Stromal cell of bone marrow (primary cell): Measurements from ENCODE around the gene DDX39A.
A peak's percentile ranks its signal among the peaks of the same experiment; 100 is the strongest.

Experiments used
- DNase-seq: peaks from one replicate; pipeline ENCODE4 v3.0.0-alpha.2; 2012; ENCODE audit warnings: low read depth

Gene DDX39A

GRCh38 chr19:14434543-14435319 lies 15.6 kb upstream of the DDX39A start:
- DNase-seq: peak; percentile 69

DNA sequence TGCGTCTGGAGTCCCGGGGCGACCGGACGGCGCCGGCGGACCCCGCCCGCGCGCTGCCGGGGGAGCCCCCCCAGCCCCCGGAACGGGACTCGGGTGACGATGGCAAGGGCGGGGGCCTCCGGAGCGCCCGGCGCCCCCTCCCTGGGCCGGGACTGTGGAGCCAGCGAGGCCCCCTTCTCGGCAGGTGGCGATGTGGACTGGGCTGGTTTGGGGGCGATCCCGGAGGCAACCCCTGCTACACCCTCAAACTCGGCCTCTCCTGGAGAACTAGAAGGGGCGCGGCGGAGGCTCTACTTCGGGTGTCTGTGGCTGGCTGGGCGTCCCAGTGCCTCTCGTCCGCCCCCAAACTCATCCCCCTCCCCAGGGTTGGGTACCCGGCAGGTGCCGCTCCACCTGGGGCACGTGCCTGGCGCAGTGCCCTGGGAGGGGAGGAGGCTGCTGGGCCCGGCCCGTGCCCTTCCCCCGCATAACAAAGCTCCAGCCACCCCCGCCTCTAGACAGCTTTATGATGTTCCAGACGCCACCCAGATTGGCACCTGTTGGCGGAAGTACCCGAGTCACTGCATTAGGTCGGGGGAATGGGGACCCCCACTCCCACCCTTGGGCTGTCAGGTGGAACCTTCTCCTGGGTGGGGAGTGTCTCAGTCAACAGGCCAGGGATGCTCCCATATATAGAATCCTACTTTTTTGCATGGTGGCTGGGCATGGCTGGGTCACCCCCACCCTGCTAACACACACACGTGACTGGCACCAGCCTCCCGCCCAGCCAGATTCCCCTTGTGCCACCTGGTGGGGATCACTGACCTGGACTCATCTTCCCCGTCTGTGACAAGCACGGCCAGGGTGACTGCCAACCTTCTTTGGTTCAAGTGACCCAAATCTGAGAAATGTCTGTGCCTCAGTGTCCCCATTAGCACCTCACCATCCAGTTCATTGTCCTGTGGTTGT lies 14.7 kb upstream of the DDX39A start:
- no peak for DNase-seq

DNA sequence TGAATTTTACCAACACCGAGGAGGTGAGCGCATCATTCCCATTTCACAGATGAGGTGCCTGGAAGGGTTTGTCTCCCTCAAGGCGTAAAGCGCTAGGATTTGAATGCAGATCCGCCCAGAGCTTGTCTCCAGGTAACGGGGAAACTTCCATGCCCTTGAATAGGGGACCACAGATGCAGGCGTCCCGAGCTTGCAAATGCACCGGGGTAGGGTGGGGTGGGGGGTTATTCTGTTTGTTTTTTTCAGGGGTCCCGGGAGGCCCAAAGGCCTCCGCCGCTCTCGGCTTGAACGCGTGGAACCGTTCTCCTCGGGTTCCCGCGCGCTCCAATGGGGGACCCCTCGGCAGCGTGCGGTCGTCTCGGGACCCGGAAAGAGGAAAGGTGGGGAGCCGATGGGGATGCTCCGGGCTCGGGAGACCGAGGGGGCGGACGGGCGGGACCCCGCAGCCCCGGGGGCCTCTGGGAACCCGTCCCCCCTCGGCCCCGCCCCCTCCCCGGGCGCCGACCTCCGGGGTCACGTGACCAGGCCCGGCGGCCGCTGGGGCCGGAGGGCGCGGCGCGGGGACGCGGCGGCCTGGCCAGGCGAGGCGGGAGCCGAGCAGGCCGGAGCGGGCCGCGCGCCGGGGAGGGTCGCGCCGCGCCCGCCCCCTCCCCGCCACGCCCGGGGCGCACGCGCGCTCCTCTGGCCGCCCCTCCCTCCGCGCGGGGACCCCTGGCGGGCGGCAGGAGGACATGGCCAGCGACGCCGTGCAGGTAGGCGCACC lies 13.8 kb upstream of the DDX39A start, which contains the start of gene PKN1:
PKN1 (plus strand) TSS at position 516 of the 763 bp plus-strand sequence; CDS start at position 732, 216 bp downstream.
- DNase-seq: no peak

DNA sequence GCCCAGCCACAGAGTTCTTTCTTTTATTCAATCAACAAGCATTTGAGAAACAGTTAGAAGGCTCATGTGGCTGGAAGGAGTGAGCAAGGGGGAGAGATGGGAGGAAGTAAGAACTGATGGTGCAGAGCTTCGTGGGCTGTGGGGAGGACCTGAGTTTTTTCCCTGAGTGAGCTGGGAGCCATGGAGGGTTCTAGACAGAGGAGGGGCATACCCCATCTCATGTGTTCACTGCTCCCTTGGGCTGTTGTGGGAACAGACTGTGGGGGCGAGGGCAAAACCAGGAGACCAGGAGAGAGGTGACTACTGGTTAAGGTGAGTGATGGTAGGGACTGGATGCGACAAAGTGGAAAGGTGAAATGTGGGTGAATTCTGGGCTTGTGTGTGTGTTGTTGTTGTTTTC lies 11.6 kb upstream of the DDX39A start:
- DNase-seq: no peak

DNA sequence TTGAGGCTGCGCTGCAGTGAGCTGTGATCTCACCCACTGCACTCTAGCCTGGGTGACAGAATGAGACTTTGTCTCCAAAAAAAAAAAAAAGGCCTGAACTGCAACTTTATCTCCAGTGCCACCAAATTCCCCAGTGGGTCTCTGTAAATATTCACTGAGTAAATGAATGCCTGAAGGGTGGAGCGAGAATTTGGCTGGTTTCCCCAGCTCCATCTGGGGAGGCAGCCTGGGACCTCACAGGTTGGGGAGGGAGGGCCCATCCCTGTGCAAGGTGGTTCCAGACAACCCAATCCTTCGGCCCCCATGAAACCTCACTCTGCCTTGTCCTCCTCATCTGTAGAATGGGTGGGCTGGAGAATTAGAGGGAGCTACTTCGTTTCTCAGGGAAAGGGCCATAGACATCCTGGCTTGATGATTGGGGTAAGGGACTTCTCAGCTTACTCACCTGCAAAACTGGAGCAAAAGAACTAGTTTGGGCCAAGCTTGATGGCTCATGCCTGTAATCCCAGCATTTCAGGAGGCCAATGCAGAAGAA lies 9.8 kb upstream of the DDX39A start:
- DNase-seq: no peak

DNA sequence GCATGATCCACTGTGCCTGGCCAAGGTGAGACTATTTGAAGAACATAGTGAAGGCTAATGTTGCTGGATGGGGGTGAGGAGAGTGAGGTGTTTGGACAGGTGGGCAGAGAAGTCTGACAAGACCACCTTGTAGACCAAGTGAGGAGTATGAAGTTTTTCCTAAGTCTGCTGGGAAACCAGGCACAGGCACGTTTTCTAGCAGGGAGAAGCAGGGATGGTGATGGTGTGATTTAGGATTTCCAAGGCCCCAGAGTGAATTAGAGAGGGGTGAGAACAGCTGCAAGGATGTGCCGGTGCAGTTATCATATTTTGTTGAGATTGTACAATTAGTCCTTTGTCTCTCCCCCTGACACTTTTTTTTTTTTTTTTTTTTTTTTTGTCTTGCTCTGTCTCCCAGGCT lies 8.3 kb upstream of the DDX39A start:
- no peak for DNase-seq

- DNase-seq: no peak
These were observed 6.6 kb upstream of the DDX39A start for GRCh38 chr19:14425696-14426138.

GRCh38 chr19:14418856-14419105 lies 360 bp downstream of the DDX39A start:
- DNase-seq: no peak

DNA sequence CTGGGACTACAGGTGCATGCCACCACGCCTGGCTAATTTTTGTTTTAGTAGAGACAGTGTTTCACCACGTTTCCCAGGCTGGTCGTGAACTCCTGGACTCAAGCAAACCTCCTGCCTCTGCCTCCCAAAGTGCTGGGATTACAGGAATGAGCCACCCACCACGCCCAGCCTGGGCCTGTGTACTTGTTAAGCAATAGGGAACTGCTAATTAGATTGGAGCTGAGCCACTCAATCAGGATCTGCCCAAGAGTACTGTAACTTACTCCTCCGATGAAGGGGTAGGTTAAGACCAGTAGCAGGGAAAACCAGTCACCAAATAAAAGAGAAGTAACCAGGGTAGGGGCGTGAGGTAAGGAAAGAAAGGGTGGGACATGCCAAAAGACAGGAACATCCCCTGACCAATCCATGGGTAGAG lies 2.3 kb downstream of the DDX39A start:
- no peak for DNase-seq

DNA sequence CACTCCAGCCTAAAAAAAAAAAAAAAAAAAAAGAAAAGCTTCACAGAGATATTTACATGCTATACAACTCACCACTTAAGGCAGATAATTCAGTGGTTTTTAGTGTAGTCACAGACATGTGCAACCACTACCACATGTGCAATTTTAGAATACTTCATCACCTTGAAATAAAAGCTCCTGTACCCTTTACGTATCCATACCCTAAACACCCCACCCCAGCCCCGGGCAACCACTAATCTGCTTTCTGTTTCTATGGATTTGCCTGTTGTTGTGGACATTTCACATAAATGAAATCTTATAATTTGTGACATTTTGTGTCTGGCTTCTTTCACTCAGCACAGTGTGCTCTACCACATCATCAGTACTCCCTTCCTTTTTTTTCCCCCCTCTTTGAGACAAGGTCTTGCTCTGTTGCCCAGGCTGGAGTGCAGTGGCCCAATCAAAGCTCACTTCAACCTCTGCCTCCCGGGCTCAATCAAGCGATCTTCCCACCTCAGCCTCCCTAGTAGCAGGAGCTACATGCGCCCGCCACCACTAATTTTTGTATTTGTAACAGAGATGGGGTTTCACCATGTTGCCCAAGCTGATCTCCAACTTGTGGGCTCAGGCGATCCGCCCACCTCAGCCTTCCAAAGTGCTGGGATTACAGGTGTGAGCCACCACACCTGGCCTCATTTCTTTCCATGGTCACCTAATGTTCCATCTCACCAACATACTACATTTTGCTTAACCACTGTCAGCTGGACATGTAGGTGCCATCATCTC lies 4.0 kb downstream of the DDX39A start:
- no peak for DNase-seq

GRCh38 chr19:14413693-14414181 lies 5.4 kb downstream of the DDX39A start:
- no peak for DNase-seq

DNA sequence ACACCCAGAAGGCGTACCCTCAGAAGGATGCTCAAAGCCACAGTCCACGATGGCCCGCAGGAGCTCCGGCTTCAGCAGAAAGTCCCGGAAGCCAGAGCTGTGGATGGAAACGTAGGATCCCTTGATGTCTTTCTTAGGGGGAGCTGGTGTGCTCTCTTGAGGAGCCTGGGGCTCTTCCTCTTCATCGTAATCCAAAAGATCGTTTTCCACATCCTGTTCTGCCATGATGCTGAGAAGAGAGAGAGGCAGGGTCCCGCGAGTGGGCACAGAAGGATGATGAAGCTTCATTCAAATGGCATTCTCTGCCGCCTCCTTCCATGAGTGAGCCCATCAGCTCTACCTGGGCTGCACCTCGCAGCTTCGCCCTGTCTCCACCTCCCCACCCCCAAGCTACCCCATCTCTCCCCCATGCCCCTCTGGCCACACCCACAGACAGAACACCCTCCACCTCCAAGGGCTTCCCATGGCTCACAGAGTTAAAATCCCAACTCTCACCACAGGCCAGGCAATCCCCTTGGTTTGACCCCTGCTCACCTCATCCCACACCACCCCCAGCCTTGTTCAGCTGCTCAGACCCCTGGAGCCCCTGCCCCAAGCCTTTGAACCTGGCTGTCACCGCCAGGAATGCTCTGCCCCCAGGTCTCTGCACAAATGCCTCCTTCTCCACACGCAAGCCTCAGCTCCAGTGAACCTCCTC lies 6.0 kb downstream of the DDX39A start:
- DNase-seq: no peak

GRCh38 chr19:14412324-14412995 lies 6.7 kb downstream of the DDX39A start:
- no peak for DNase-seq

- DNase-seq: no peak
These were observed 7.2 kb downstream of the DDX39A start for GRCh38 chr19:14411938-14412245.

DNA sequence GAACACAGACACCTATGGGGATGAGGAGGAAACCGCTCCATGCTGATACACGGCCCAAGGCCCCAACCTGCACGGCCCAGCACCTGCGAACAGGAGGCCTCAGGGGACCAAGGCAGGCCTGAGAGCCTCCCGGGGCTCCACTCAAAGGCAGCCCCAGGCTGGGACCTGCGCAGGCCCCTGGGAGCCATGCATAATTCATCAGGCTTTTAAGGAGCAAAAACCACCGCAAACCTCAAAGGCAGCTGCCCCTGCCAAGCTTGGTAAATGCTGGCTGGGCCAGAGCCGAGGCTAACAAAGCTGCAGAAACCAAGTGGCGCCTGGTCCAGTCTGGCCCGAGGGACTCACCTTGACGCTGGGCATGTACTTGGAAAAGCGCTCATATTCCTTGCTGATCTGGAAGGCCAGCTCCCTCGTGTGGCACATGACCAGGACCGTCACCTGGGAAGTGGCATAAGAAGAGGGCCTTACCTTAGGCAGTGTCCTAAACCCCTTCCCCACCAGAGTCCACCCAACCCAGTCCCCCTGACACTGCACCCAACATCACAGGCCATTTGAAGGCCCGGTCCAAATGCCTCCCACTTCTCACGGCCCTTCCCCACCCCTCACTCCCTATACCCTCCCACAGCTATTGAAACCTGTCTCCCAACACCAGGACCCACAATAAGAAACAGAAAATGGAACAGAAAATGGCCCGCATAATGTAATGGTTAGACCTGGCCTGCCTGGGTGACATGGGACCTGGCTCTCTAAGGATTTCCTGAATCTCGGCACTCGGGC lies 7.8 kb downstream of the DDX39A start:
- DNase-seq: no peak

DNA sequence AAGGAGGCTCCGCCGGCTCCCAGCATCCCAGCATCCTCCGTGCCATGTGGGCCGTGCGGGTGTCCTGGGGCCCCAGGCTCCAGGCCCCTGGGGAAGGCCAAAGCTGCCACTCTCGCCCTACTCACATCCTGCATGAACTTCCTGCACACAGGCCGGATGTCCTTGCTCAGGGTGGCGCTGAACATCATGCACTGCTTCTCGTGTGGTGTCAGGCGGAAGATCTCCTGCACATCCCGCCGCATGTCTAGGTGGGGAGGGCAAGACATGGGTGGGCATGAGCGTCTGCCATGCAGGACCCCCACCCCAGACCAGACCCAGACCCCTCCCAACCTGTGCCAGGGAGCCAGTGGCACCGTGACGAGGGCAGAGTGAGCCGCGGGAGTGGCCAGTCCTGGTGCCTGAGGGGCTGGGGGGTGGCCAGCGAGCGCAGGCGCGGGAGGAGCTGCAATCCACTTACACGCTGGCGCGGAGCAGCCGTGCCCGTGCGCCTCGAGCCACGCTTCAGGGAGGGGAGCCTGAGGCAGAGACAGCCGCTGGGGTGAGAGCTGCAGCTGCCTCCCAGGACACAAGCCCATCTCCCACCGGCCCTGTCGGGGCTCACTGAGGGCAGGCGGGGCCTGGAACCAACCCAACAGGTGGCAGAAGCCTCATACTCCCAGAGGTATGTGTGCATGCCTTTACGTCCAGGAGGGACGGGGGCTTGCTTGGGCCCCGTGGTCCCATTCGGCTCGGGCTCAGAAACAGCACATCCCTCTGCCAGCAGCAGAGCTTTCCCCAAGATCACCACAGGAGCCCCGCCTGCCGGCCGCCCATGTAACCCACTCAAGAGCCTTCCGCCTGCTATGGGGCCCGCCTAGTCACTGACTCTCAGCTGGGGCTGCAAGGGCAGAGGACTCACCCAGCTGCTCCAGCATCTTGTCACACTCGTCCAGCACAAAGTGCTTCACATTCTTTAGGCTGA lies 8.8 kb downstream of the DDX39A start:
- no peak for DNase-seq

GRCh38 chr19:14409146-14410023 lies 9.8 kb downstream of the DDX39A start:
- no peak for DNase-seq
